NB4 (cell line): ENCODE results near the gene NTM.

Experiments used
- DNase-seq: peaks from one replicate; pipeline ENCODE4 v3.0.0; 2010; ENCODE audit warnings: low read depth
- H3K4me3 ChIP-seq: one replicate; pipeline ENCODE4 v1.5.1; 2011; ENCODE audit warnings: mild to moderate bottlenecking, low read depth, low read length, moderate library complexity
- MYC ChIP-seq: IDR thresholded peaks from 2 replicates; pipeline ENCODE4 v1.6.1; 2011; ENCODE audit warnings: low read depth, low read length
- POLR2A ChIP-seq: IDR thresholded peaks from 2 replicates; pipeline ENCODE4 v1.6.1; 2011; ENCODE audit warnings: mild to moderate bottlenecking; ENCODE audit not compliant: insufficient read length; ENCODE audit errors: extremely low read depth
- TF ChIP-seq, protein P1 (sequence below): IDR thresholded peaks from one replicate; pipeline ENCODE4 v1.5.1; 2012; ENCODE audit warnings: low read depth, low read length
- TF ChIP-seq, protein P2 (sequence below): IDR thresholded peaks from 2 replicates; pipeline ENCODE4 v1.6.1; 2011; ENCODE audit warnings: low read depth, low read length

Gene NTM

DNA sequence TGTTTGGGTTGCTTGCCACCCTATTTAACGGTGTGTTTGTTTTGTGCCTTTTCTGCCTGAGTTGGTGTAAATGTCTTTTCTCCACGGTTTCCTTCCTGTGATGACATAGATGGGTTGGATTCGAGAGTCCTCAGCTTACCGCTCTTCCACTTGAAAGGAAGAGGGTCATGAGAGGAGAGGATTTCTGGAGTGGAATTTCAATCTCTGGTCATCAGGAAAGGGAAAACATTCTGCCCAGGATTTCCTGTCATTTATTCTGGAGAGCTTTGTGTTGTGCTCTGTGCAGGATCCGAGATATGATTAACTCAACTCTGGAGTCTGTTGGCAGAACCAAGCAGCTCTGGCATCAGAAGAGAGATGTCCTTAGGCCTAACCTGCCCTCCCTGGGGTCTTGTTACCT is 605.2 kb downstream of the NTM start:
- no peak for DNase-seq
- no peak overlapping the region for H3K4me3 ChIP-seq
- TF ChIP-seq, protein P1, sequence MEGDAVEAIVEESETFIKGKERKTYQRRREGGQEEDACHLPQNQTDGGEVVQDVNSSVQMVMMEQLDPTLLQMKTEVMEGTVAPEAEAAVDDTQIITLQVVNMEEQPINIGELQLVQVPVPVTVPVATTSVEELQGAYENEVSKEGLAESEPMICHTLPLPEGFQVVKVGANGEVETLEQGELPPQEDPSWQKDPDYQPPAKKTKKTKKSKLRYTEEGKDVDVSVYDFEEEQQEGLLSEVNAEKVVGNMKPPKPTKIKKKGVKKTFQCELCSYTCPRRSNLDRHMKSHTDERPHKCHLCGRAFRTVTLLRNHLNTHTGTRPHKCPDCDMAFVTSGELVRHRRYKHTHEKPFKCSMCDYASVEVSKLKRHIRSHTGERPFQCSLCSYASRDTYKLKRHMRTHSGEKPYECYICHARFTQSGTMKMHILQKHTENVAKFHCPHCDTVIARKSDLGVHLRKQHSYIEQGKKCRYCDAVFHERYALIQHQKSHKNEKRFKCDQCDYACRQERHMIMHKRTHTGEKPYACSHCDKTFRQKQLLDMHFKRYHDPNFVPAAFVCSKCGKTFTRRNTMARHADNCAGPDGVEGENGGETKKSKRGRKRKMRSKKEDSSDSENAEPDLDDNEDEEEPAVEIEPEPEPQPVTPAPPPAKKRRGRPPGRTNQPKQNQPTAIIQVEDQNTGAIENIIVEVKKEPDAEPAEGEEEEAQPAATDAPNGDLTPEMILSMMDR = no peak
- TF ChIP-seq MYC = no peak

DNA sequence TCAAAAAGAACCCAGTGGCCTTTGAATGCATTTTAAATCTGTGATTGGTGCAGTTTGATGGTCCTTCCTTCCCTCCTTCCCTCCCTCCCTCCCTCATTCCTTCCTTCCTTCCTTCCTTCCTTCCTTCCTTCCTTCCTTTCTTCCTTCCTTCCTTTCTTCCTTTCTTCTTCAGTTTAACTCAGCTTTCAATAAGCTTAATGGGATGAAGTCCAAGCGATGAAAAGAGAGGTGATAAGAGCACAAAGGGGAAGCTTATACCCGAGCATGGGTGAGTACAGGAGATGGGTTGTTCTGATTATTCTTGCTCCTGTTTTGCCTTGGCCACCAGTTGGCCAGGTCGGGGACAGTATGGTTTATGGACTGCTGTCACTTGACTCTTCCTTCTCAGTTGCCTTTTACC is 605.6 kb downstream of the NTM start:
- DNase-seq = no peak
- TF ChIP-seq, protein P2, sequence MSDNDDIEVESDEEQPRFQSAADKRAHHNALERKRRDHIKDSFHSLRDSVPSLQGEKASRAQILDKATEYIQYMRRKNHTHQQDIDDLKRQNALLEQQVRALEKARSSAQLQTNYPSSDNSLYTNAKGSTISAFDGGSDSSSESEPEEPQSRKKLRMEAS = no peak
- TF ChIP-seq, protein P1 = no peak
- no peak for TF ChIP-seq POLR2A
- TF ChIP-seq MYC = no peak
- no peak overlapping the region for H3K4me3 ChIP-seq

DNA sequence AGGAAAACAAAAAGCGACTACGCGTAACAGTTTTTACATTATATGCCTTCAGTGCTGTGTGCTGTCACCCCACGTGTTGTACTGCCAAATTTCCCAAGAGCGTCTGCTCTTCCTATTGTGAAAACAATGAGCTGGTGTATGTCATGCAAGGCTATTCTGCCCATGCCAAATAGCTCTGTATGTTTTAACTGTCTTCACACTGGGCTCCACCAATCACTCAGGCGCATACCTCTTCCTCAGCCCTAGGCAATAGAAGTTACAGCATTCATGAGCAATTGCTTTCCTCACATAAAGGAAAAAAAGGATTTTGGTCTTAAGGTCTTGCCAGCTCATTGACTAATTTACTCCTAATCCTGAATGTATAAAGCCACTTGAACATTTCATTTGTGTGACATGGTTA is 606.8 kb downstream of the NTM start:
- no peak overlapping the region for H3K4me3 ChIP-seq
- TF ChIP-seq POLR2A (no peak), MYC (no peak)
- TF ChIP-seq, protein P1 = no peak
- TF ChIP-seq, protein P2 = no peak
- no peak for DNase-seq

DNA sequence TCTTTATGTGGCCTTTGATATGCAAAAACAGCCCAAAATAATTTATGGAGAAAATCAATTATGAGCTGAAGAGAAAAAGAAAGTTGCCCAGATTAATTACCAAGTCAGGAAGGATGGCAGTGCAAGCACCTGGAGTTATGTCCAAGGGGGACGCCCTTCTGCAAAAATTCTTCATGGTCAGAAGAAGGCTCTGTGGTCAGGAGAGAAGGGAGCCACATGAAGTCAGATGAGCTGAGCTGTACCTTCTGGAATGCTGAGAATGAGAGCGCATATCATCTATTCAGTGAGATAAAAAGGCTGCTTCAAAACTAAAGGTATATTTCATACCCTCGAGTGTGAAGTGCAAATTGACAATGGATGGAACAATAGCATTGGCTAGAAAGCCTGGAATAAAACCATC is 607.4 kb downstream of the NTM start:
- no peak overlapping the region for H3K4me3 ChIP-seq
- no peak for DNase-seq
- TF ChIP-seq, protein P2 = no peak
- no peak for TF ChIP-seq MYC
- TF ChIP-seq, protein P1 = no peak
- TF ChIP-seq POLR2A = no peak

DNA sequence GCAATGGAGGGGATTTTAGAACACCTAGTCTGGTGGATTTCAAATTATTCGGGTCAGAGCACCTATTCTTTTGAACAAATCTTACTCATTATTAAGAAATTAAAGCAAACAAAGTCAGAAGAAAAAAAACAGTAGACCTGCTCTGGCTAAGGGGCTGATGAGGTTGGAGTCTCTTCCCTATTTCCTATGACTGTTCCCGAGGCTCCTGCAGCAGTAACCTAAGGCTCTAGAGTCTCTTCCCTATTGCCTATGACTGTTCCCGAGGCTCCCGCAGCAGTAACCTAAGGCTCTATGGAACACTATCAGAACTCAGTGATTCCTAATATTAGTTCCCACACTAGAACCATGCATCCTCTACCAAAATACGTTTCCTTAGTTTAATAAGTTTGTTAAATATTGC is 607.9 kb downstream of the NTM start:
- TF ChIP-seq, protein P2 = no peak
- TF ChIP-seq POLR2A = no peak
- TF ChIP-seq, protein P1 = no peak
- no peak for TF ChIP-seq MYC
- DNase-seq = no peak
- no peak overlapping the region for H3K4me3 ChIP-seq

DNA sequence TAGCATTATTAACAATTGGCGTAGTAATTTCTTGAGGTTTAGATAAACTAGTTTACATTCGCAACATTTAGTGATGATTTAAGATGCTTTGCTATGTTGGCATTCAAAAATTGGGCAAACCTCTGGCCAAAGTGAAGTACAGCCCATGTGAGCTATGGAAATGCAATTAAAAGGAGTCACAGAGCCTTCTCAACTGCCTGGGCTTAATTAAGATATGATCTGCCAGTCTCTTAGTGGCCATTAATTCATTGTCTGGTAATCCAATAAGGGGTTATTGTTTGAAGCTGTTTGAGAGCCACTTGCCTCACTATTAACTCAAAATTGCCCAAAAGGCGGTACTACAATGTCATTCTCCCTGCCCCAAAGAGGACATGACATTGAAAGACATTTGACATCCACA is 608.9 kb downstream of the NTM start:
- TF ChIP-seq, protein P2 = no peak
- TF ChIP-seq MYC (no peak), POLR2A (no peak)
- TF ChIP-seq, protein P1 = no peak
- DNase-seq = no peak
- no peak overlapping the region for H3K4me3 ChIP-seq
